EL (cell line): Measurements from ENCODE around the gene FAM107B.
"Not testable (repeated sequence)": the region's sequence is repeated elsewhere in the genome, so short reads cannot be mapped to it uniquely, and the experiment has no call there.

Experiments
- DNase-seq: peaks from one replicate; pipeline ENCODE4 v3.0.0-alpha.2; 2016

The FAM107B gene

GRCh38 chr10:14659626-14660196, 115.0 kb downstream of the FAM107B start:
- DNase-seq, result no peak

DNA sequence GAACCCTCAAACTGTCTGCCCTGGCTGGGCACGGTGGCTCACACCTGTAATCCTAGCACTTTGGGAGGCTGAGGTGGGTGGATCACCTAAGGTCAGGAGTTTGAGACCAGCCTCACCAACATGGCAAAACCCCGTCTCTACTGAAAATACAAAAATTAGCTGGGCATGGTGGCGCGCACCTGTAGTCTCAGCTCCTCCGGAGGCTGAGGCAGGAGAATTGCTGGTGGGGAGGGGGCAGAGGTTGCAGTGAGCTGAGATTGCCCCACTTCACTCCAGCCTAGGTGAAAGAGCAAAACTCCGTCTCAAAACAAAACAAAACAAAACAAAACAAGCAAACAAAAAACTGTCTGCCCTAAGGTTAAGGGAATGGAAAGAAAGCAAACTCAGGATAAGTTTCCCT, 115.6 kb downstream of the FAM107B start:
- DNase-seq, result not testable (repeated sequence)

GRCh38 chr10:14658331-14659127, 116.2 kb downstream of the FAM107B start:
- peak; percentile 81 for DNase-seq

DNA sequence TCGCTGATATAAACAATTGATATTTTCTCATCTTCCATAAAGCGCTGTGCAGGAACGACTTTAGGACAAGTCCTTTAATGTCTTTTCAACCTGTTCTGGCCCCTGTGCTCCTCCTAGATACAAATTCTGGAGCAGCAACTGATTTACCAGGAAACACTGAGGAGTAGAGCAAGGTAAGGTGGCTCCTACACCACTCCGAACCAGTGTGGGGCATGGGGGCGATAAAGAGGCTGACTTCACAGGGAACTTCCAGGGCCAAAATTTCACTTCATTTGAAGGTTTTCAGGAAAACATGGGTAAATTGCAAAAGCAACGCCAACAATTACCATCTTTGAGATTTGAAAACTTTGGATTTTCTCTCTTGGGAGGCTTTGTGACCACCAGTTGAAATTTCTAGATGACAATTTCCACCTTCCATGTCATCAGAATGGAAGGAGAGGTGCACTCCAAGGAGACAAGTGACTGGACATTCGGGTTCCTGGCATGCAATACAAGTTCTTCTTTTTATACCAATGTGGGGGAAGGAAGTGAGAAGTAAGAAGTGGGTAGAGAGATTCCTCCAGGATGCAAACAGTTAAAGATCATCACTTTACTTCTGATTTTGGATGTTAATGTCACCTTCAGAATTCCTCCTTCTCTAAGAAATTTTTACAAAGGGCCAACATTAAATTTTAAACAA, 118.5 kb downstream of the FAM107B start:
- no peak for DNase-seq

- no peak for DNase-seq
These were observed 119.8 kb downstream of the FAM107B start for GRCh38 chr10:14654821-14655382.

- peak; percentile 92 for DNase-seq
These were observed 121.2 kb downstream of the FAM107B start for GRCh38 chr10:14653271-14654161.

GRCh38 chr10:14652816-14653215, 121.9 kb downstream of the FAM107B start:
- no peak for DNase-seq

DNA sequence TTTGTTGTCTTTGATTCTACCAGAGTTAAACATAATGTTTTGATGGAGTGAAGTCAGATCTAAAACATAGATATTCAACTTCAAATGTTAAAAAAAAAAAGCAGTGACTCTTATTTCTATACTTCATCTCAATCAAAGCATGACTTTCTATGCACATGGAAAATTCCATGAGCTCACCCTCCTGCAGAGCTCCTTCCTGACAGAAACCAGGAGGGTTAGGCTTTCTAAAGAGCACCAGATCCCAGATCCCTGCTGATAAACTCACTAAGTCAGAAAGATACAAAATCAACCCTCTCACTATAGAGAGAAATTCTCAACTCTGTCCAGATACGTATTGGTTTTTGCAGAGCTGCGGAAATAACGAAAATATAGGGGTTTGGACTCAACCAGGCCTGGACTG, 122.6 kb downstream of the FAM107B start:
- DNase-seq, result no peak

GRCh38 chr10:14649739-14650138, 125.0 kb downstream of the FAM107B start:
- no peak for DNase-seq

GRCh38 chr10:14648946-14649345, 125.8 kb downstream of the FAM107B start:
- DNase-seq, result no peak

- DNase-seq, result peak; percentile 25
These were observed 126.5 kb downstream of the FAM107B start for GRCh38 chr10:14648005-14648765.

DNA sequence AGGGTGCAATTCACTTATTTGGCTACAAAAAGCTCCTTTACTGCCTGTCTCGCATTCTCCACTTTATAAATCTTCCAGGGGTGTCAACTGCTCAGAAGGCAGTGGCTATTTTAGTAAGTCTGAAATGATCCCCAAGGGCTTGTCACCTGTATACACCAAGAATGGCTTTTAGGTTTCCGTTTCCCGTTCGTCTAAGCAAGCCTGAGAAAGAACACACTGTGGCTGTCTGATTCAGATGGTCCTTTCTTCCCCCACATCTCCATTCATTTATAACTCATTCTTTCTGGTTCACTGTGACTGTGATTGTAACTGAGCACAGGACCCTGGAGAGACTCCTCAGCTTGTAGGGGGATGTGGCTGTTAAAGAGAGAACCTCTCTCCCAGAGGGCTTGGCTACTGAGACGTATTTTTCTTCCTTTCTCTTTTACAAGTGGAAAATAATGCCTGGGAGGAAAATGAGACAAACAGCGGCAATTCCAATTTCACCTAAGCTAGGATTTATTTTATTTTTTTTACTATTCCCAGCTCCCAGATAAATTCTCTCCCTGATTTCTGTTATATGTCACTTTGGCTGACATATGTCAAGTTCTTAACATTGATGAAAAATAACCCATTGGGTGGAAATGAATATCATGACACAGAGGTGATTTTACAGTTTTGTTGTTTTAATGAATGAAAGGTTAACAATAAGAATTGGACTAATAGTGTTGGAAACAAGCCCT, 129.3 kb downstream of the FAM107B start:
- no peak for DNase-seq

DNA sequence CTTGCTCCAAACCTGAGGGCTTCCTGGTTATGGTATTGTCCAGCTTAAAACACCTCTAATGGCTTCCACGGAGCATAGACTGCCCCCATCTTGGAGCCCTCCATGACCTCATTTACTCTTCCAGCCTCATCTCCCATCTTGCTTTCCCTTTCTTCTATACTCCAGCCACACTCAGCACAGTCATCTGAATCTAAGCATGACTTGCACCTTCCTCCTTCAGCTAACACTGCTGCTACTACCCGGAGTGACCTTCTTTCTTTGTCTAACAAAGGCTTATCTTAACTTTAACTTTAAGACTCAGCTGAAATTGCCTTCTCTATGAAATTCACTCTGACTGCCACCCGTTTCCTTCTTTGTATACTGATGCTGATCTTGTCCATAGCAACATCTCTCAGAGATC, 135.1 kb downstream of the FAM107B start:
- DNase-seq, result no peak

DNA sequence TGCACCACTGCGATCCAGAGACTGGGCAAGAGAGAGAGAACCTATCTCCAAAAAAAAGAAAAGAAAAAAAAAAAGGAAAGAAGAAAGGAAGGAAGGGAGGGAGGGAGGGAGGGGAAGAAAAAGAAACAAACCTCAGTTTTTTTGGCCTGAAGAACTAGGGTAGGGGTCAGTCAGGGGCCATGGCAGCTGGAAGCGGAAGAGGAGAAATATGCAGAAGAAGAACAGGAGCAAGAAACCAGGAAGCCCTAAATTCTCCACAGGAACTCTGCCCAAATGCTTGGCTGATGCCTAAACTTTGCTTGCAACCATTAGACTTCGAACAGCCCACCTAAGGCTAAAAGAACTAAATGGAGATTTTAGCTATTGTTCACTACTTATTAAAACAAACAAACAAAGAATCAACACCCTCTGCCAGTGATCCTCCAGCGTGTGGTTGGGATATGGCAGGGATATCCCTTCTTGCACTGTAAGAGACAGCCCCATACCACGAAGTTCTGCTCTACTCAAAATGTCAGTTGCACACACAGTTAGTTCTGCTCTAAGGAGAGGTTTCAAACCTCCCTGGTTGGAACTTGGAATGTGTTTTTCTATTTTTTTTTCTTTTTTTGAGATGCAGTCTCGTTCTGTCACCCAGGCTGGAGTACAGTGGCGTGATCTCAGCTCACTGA, 139.5 kb downstream of the FAM107B start:
- no peak for DNase-seq

- not testable (repeated sequence) for DNase-seq
These were observed 140.1 kb downstream of the FAM107B start for GRCh38 chr10:14634572-14634971.

DNA sequence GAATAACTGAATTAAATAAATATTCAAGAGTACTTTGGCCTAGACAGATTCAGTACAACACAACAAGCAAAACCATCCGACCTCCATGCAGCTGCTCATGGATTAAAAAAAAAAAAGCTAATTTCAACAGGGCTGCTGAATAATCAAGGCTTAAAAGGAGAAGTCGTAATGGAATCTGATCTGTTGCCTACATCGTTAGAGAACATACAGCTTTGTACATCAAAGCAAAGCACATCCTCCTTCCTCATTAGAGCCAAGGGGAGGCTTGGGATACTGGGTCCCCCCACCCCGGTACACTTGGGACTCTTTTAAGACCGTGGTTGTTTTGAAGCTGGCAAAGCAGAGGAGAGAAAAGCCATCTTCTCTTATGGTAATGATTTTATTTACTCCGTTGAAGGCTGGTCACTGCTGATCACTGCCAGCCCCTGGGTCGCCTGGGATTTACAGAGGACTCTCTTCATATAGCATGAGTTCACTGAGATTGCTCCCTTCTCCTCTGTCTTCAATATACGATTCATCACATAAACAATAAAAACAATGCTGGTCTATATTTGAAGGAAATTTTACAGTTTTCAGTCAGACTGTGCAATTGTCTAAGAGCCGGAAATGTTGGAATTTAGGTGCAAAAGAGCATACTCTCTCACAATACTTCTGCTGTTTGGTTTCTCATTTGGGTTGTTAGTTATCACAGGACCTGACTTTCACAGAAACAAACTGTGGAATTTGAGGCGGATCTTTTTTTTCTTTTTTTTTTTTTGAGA, 148.8 kb downstream of the FAM107B start:
- DNase-seq, result no peak

DNA sequence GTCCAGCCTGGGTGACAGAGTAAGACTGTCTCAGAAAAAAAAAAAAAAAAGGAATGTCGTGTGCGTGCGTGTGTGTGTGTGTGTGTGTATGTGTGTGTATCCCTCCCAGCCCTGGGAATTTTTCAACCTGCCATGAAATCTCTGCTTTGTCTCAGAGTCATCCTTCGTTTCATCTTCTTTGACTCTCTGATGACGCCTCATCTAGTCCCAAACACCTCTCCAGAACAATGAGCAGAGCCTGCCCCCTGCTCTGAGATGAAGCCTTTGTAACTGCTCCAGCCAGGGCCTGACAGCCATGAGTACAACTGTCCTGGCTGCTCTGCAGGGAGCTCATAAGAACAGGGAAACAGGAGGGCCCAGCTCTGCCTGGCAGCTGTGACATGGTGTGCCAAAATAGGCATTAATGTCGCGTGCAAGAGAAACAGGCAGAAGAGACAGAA, 149.5 kb downstream of the FAM107B start:
- no peak for DNase-seq

DNA sequence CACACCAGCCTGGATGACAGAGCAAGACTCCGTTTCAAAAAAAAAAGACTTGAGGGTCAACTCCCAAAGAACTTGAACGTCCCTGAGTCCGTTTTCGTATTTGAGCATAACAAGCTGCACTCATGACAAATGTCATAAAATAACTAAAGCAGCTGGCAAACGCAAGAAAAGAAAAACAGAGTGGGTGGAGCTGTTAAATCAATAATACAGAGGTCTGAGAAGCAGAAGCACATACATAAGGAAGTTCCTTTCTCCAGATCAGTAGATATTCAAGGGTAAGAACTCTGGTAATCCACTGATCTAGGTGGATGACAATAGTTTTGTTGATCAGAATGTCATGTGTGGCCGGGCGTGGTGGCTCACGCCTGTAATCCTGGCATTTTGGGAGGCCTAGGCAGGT, 150.1 kb downstream of the FAM107B start:
- DNase-seq, result no peak

DNA sequence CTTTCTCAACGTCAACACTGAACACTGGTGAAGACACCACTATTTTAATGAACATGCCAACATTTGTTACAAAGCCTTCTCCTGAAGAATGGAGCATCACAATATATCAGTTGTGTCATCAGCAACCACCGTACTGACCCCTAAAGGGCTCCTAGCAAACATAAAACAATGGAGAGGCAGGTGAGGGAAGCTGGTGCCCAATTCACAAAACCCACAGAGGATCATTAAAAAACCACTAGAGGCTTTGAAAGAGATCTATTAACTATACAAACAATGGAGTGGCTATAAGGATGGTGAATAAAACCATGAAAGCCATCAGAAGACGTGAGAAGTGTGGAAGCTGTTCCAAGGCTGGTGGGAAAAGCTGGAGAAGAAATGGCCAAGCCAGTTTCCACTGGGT, 150.8 kb downstream of the FAM107B start:
- DNase-seq, result no peak

GRCh38 chr10:14621037-14621436, 153.7 kb downstream of the FAM107B start:
- no peak for DNase-seq
